Measurements from ENCODE around the gene SIGMAR1. TPM values are rescaled to one million over a fixed set of nuclear protein-coding genes. Genes with fewer than 3 reads are reported as not detected.

Gene SIGMAR1
- total RNA-seq, 1 experiment from 2014 or later = 115 TPM

DNA sequence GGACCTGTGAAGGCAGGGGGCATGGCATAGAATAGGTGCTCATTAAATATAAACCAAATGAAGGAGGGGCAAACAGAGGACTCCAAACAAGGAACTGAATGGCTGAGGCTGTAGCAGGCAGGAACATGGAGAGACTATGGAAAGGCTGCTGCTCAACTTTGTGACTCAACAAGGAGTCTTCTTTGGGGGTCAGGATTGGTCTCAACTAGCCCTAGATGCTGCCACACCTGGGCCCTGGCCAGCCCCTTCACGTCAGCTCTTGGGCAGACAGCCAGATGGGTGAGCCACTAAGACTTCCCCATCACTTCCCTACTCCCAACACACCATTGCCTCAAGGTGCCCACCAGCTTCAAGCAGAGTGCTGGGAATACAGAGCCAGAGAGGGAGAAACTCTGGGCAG, 36.7 kb downstream of the SIGMAR1 start:
- DNase-seq = no peak
- Histone ChIP-seq H3K4me3 (no peak overlapping the region), H3K36me3 (no peaks in the 10 kb centered on the region), H3K9me3 (no peaks in the 10 kb centered on the region), H3K27me3 (no peaks in the 10 kb centered on the region)

DNA sequence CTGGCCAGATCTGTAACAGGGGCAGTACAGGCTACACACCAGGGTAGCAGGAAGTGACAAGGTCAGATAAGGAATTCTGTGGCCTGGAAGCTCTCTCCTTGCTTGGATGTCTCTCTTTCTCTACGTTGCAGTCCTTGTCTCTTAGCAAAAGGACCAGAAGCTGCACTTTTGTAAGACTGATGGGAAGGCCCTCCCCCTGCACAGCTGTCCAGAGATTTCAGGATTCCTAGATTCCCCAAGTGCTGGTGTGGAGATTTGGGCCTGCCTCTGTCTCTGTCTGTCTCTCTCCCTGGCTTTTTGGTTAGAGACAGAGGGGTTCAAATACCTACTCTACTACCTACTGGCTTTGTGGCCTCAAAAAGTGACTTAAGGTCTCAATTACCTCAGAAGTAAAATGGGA, 38.0 kb downstream of the SIGMAR1 start:
- H3K27me3 ChIP-seq = no peaks in the 10 kb centered on the region
- no peak overlapping the region for H3K4me3 ChIP-seq
- DNase-seq = no peak
- H3K9me3 ChIP-seq = no peaks in the 10 kb centered on the region
- no peaks in the 10 kb centered on the region for H3K36me3 ChIP-seq

DNA sequence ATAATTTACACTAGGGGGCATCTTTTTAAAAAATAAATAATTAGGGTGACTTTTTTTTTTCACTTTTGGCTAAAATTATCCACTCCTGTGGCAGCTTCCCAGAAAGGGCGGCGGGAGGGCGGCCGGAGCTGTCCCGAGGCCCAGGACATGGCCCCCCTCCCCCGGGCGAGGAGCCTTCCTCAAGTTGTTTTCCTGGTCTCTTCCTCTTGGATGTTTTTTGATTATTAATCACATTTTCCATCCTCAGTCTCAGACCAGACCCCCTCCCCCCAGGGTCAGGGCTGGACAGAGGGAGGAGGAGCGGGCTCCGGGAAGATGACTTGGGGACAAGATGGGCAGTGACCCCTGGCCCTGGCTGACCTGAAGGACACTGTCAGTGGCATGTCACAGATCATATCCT, 43.4 kb downstream of the SIGMAR1 start:
- no peaks in the 10 kb centered on the region for H3K36me3 ChIP-seq
- no peak overlapping the region for H3K4me3 ChIP-seq
- peaks cover 2% of the 10 kb centered on the region for H3K27me3 ChIP-seq
- H3K9me3 ChIP-seq = no peaks in the 10 kb centered on the region
- no peak for DNase-seq

DNA sequence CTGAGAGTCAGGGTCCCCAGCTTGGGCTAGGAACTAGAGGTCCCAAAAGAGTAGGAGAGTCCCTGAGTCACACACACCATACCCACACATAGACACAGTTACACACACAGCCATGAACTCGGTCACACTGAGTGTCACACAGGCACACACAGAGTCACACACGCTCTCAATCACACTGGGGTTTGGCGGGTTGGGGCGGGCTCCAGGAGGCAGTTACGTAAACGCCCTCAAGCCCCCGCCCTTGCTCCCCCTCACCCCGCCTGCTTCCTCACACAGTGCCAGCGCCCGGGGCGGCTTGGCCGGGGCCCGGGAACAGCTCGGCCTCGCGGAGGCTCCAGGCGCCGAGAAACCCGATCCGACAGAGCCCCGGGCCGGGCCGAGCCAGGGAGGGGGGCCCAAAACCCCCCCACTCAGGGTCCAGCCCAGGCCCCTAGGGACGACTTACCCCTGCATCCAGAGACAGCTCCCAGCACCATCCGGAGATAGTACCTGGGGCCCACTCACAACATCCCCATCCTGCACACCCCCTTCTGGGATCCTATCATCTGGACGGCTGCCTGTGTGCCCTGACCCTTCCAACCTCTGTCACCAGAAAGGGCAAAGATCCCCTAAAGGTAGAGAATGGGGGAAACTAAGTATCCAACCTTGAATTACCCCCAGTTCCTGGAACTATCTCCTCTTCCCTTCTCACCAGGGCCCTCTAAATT, 44.5 kb downstream of the SIGMAR1 start:
- peaks cover 13% of the 10 kb centered on the region for H3K27me3 ChIP-seq
- no peaks in the 10 kb centered on the region for H3K9me3 ChIP-seq
- no peaks in the 10 kb centered on the region for H3K36me3 ChIP-seq
- H3K4me3 ChIP-seq = no peak overlapping the region
- no peak for DNase-seq

DNA sequence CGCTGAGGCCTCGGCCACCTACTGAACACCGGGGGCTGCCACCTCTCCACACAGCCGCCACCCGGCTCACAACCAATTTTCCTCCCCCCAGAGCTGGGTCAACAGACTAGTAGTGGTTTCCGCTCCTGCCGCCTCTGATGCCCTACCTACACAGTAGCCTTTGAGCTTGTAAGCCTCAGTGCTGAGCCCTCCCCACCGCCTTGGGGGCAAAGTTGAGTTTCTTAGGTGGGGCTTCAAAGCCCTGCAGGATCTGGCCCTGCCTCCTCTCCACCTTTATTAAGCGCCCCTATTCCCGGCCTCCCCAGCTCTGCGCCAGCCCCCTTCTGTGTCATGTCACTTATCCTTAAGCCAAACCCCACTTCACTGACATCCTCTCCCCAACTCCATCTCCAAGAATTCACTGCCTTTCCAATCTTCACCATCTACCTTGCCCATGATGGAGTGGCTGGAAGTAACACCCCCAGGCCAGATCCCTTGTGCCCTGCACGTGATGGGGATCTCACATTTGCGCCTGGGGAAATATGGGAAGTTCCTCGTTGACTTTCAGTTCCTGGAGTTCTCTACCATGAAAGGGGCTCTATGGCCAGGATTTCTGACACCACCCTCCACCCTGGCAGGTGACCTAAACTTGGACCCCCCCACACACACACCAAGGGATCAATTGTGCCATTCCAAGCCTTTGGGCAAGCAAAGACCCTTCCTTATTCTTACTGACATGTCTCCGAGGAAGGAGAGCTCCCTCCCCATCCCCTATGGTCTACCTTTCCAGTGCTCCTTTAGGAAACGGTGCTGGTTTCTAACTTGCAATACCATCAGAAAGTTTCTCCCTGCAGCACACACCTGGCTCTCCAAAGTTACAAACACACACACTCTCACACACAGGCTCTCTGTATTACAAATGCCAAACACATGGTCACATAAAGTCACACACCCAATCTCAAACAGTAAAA, 45.4 kb downstream of the SIGMAR1 start:
- Histone ChIP-seq H3K4me3 (no peak overlapping the region), H3K27me3 (peaks cover 20% of the 10 kb centered on the region), H3K36me3 (no peaks in the 10 kb centered on the region), H3K9me3 (no peaks in the 10 kb centered on the region)
- DNase-seq = no peak

DNA sequence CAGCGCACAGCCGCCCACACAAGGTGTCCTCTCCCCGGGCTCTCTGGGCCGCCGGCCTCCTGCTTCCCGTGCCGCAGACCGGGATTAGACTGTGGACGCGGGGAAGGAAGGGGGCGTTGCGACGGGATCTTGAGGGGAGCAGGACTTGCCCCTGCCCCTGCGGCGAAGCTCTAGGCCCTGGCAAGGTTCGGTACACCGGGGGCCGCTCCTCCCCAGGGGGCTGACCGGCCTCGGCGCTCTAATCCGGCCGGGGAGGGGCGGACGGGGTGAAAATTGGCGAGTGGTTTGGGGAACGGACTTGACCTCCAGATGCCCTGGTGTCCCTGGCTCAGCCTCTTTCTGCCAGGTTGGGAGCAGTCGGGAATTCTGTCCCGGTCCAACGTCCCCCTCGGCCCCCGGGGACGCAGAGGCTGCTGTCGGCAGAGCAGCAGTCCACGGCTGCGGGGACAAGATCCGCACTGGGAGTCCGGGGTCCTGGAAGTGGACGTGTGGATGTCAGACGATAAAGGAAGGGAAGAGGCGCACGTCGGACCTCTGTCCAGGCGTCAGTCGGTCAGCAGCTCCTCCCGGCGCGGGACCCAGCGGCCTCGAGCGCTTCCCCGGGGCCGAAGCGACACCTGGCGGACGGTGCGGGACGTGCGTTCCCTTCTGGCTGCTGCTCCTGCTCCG, 46.2 kb downstream of the SIGMAR1 start:
- peak; percentile 63 for DNase-seq
- H3K4me3 ChIP-seq = no peak overlapping the region
- H3K9me3 ChIP-seq = no peaks in the 10 kb centered on the region
- peaks cover 25% of the 10 kb centered on the region for H3K27me3 ChIP-seq
- H3K36me3 ChIP-seq = no peaks in the 10 kb centered on the region

DNA sequence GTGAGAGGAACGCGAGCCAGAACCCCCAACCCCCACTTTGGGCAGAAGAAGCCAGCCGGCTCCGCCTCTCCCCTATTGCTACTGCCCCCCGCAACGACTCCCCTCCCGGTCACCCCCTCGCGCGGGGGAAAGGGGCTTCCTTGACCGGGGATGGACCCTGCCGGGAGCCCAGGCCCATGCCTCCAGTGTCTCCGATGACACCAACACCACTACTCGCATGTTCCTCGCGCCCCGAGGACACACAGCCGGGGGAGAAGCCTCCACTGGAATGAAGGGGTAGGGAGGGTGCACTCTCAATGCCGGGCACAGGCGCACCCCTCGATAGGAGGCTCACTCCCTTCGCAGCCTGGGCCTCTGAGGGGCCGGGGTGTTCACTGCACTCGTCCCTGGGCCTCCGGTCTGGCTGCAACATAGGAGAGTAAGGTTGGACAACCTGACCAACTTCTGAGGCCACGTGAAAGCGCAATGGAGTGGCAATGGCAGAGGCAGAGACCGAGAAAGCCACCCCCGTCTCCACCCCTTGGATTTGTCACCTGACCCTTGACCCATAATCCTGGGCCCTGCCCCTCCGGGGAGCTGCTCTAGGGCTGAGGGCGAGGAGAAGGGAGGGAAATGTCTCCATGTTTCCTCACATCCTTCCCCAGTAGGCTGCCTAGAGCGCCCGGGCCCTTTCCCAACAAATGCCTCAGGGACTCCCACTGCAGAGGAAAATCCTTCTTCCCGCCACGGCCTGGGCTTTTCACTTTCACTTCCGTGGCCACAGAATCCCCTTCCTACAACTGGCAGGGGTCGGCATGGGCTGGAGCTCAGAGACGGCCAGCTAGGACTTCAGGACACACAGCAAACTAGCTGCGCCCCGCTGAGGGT, 47.0 kb downstream of the SIGMAR1 start:
- H3K9me3 ChIP-seq = no peaks in the 10 kb centered on the region
- H3K4me3 ChIP-seq = no peak overlapping the region
- H3K27me3 ChIP-seq = peaks cover 25% of the 10 kb centered on the region
- DNase-seq = no peak
- H3K36me3 ChIP-seq = no peaks in the 10 kb centered on the region

DNA sequence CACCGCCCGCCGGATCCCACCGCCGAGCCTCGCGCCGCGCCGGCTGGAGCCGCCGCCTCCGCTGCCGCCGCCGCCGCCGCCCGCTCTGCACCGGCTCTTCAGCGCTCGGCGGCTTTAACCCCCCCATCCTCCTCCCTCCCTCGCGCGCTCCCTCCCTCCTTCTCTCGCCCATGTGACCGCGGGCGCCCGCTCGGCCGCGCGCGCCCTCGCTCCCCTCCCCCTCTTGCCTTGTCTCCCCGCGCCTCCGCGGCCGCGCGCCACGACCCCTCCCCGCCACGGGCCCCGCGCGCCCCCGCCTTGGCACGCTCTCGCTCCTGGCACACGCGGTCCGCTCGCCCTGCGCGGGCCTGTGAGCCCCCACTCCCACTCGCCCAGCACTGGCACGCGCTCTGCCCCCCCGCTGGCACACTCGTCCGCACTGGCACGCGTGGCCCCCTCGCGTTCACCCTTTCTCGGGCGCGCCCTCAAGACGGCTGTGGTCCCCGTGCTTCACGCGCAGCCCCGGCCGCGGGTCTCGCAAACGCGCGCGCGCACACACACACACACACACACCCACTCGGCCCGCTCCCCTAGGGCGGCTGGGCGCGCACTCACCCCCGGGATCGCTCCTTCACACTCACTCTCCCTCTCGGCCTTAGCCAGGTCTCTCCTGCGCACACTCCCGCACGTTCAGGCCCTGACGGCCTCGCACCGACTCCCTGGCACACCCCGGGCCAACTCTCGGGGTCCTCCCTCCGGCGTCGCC, 47.8 kb downstream of the SIGMAR1 start, which contains the start of gene CNTFR:
TSS of gene CNTFR (minus strand) at position 89 of the 745 bp plus-strand sequence. CDS start 20,743 bp downstream, outside the sequence.
- H3K36me3 ChIP-seq = no peaks in the 10 kb centered on the region
- no peaks in the 10 kb centered on the region for H3K9me3 ChIP-seq
- peak within 1 kb of the TSS; percentile 29 for H3K4me3 ChIP-seq
- peak; percentile 33 for DNase-seq
- H3K27me3 ChIP-seq = peaks cover 25% of the 10 kb centered on the region

DNA sequence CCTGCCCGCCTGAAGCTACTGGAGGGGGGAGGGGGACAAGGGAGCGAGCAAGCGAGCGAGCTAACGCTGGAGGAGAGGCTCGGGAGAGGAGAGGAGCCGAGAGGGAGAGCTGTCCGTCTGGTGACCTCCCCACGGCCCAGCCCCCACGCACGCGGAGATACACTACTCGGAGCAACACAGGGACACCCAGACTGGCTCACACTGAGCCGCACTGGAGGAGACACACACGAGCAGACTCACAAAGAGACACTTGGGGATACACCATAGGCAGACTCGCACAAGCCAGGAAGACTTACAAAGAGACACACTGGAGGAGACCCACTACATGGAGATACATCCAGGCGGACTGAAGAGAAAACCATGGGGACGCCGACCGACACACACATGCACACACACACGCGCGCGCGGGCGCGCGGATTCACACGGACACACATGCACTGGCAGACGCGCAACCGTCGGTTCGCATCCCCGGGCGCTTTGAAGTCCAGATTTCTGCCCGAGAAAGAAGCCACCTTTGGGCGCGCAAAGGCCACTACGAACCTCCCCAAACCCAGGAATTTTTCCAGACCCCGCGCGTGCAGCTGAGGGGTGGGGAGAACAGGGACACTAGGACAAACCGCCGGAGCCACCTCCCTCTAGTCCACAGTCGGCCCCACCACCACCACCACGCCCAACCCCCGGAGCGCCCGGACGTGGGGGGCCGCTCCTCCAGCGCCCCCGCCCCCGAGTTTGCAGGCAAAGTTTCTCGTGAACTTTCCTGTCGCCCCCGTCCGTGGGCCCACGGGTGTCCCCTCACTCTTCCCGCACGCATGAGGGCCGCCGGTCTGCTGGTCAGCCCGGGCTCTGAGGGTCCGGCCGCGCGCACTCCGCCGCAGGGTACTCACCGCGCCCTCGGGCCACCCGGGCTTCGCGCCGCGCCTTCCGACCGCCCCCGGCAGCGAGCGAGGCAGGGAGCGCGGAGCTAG, 48.6 kb downstream of the SIGMAR1 start:
- peaks cover 25% of the 10 kb centered on the region for H3K27me3 ChIP-seq

DNA sequence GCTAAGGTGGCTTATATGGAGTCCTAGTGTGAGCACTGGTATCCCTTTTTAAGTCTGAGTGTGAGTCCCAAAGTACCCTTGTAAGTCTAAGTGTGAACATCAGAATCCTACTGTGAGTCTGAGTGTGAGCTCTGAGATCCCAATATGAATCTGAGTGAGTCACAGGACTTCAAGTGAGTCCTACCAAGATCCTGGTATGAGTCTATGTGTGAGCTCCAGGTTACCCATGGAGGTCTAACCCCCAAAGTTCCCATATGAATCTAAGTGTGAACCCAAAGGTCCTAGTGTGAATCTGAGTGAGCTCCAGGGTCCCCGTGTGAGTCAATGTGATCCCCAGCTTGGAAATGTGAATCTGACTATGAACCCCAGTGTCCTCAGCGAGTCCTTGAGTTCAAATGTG, 50.3 kb downstream of the SIGMAR1 start:
- Histone ChIP-seq H3K36me3 (no peaks in the 10 kb centered on the region), H3K9me3 (no peaks in the 10 kb centered on the region), H3K27me3 (peaks cover 25% of the 10 kb centered on the region), H3K4me3 (no peak overlapping the region)
- DNase-seq = no peak

More for the DNA sequence above, 48.6 kb downstream of the SIGMAR1 start:
- H3K9me3 ChIP-seq = no peaks in the 10 kb centered on the region
- H3K36me3 ChIP-seq = no peaks in the 10 kb centered on the region
- H3K4me3 ChIP-seq = no peak overlapping the region; the same call in 1 of the 2 replicates
- no peak for DNase-seq

DNA sequence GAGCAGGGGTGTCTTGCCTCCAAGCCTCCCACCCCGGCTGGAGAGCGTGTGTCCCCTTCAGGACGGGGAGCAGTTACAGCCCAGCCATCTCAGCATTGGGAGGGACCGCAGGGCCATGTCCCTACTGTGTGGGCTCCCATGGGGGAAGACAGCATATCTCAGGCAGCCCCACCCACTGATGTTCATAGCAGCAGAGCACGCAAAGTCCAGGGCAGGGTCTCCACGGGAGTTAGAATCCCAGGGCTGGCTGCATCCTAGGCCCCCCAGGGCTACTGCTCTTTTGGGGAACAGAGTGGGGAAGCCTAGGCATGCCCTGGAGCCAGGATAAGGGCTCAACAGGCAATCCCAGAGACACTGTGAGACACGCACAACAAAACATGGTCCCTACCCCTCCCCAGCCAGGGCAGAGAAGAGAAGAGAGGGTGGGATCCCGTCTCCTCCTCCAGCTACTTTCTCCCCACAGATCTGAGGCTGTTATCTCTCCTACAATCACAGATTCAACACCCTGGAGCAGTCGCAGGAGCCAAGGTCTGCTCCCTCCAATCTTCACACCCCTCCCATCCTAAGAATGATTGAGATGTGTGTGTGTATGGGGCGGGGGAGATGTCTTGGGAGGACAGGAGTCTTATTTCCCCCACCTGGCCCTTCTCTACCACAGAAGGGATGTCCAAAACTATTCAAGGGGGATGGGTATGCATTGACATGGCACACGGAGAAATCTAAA, 51.5 kb downstream of the SIGMAR1 start:
- no peak for DNase-seq
- Histone ChIP-seq H3K36me3 (no peaks in the 10 kb centered on the region), H3K9me3 (no peaks in the 10 kb centered on the region), H3K4me3 (no peak overlapping the region), H3K27me3 (peaks cover 25% of the 10 kb centered on the region)

DNA sequence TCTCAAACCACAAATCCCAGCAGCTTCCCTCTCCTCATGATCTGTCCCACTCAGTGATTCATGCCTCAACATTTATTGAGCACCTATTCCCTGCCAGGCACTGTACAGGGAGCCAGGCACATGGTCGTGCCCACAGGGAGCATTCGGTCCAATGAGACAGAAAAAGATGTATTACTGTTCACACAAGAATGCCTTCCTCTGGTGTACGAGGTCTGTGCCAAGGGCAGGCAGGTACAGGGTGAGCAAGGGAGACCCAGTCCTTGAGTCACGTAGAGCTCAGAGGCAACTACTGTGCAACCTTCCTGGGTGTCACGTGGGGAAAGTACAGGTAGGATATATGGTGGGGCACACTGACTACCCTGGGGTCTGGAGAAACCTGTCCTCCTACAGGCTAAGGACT, 52.6 kb downstream of the SIGMAR1 start:
- Histone ChIP-seq H3K27me3 (peaks cover 25% of the 10 kb centered on the region), H3K36me3 (no peaks in the 10 kb centered on the region), H3K9me3 (no peaks in the 10 kb centered on the region), H3K4me3 (no peak overlapping the region)
- DNase-seq = no peak

Data from MG63 (cell line).